ENCODE measurements around the gene PRKAG2. TPM values are rescaled to one million over a fixed set of nuclear protein-coding genes. Genes with fewer than 3 reads are reported as not detected.

Gene PRKAG2
- total RNA-seq, 1 experiment from 2014 or later, result 23.9 TPM

- no peaks in the 10 kb centered on the region for H4K20me1 ChIP-seq (ENCODE audit: low read length)
- no peak overlapping the region for H3K27ac ChIP-seq (ENCODE audit: low read length)
- no peak for TF ChIP-seq CTCF (conservative IDR thresholded peaks at IDR 0.05; ENCODE audit: low read depth, low read length)
- TF ChIP-seq EZH2 (IDR thresholded peaks at IDR 0.05; ENCODE audit: low read length, unreplicated experiment), result no peak
- TF ChIP-seq EZH2phosphoT487 (IDR thresholded peaks at IDR 0.05; ENCODE audit: borderline replicate concordance, low read length), result no peak
- ATAC-seq, result no peak
- H3K4me3 ChIP-seq (ENCODE audit: low read length), result no peak overlapping the region
- no peak overlapping the region for H2AFZ ChIP-seq (ENCODE audit: low read length)
- no peaks in the 10 kb centered on the region for H3K9me3 ChIP-seq (ENCODE audit: low read length)
- H3K79me2 ChIP-seq (ENCODE audit: low read length), result peaks cover 15% of the 10 kb centered on the region
- H3K9me2 ChIP-seq (replicated peaks; ENCODE audit: low read length), result no peaks in the 10 kb centered on the region
- ChIA-PET CTCF (interaction anchor here (0.6 kb wide), 1 partner anchor 46 kb away, joined by 3 read pairs; no protein-coding TSS in a partner anchor), POLR2A (ENCODE audit: unreplicated experiment) (no interaction called here)
- H3K36me3 ChIP-seq (ENCODE audit: low read depth, low read length), result no peaks in the 10 kb centered on the region
- H3K9ac ChIP-seq (ENCODE audit: low read length), result no peak overlapping the region
- DNase-seq, result no peak
- no peak overlapping the region for H3K4me2 ChIP-seq (ENCODE audit: low read length)
- no peaks in the 10 kb centered on the region for H3F3A ChIP-seq (ENCODE audit: low read length, unreplicated experiment)
- no TSS peak for BruUV-seq (replicated peaks)
- H3K27me3 ChIP-seq (ENCODE audit: low read length), result no peaks in the 10 kb centered on the region
- intact Hi-C loops (cut with micrococcal nuclease), result no loop called here
- H3K4me1 ChIP-seq (ENCODE audit: insufficient read depth, low read length), result no peaks in the 10 kb centered on the region
Measured at GRCh38 chr7:151614019-151614418, 262.9 kb downstream of the PRKAG2 start.

- Histone ChIP-seq H4K20me1 (ENCODE audit: low read length) (no peaks in the 10 kb centered on the region), H3K4me2 (ENCODE audit: low read length) (no peak overlapping the region), H3K4me3 (ENCODE audit: low read length) (no peak overlapping the region), H3K9me2 (replicated peaks; ENCODE audit: low read length) (no peaks in the 10 kb centered on the region), H3F3A (ENCODE audit: low read length, unreplicated experiment) (no peaks in the 10 kb centered on the region), H3K27ac (ENCODE audit: low read length) (no peak overlapping the region), H3K9me3 (ENCODE audit: low read length) (no peaks in the 10 kb centered on the region), H3K36me3 (ENCODE audit: low read depth, low read length) (no peaks in the 10 kb centered on the region), H3K9ac (ENCODE audit: low read length) (no peak overlapping the region), H3K27me3 (ENCODE audit: low read length) (no peaks in the 10 kb centered on the region), H3K4me1 (ENCODE audit: insufficient read depth, low read length) (peaks cover 17% of the 10 kb centered on the region), H2AFZ (ENCODE audit: low read length) (no peak overlapping the region), H3K79me2 (ENCODE audit: low read length) (peaks cover 25% of the 10 kb centered on the region)
- intact Hi-C loops (cut with micrococcal nuclease), result no loop called here
- ChIA-PET CTCF (no interaction called here), POLR2A (ENCODE audit: unreplicated experiment) (no interaction called here)
- no peak for ATAC-seq
- no peak for TF ChIP-seq CTCF (conservative IDR thresholded peaks at IDR 0.05; ENCODE audit: low read depth, low read length)
- TF ChIP-seq EZH2phosphoT487 (IDR thresholded peaks at IDR 0.05; ENCODE audit: borderline replicate concordance, low read length), result no peak
- no peak for TF ChIP-seq EZH2 (IDR thresholded peaks at IDR 0.05; ENCODE audit: low read length, unreplicated experiment)
- BruUV-seq (replicated peaks), result no TSS peak
- DNase-seq, result no peak
Measured at GRCh38 chr7:151611878-151612277, 265.0 kb downstream of the PRKAG2 start.

- peaks cover 31% of the 10 kb centered on the region for H3K79me2 ChIP-seq (ENCODE audit: low read length)
- H3K4me1 ChIP-seq (ENCODE audit: insufficient read depth, low read length), result peaks cover 18% of the 10 kb centered on the region
- H3K36me3 ChIP-seq (ENCODE audit: low read depth, low read length), result no peaks in the 10 kb centered on the region
- H3K4me2 ChIP-seq (ENCODE audit: low read length), result no peak overlapping the region
- CTCF ChIA-PET, result no interaction called here
- H3K9me3 ChIP-seq (ENCODE audit: low read length), result no peaks in the 10 kb centered on the region
- H3K4me3 ChIP-seq (ENCODE audit: low read length), result no peak overlapping the region
- no peak overlapping the region for H2AFZ ChIP-seq (ENCODE audit: low read length)
- ATAC-seq (no peak), DNase-seq (no peak)
- no peak for TF ChIP-seq EZH2phosphoT487 (IDR thresholded peaks at IDR 0.05; ENCODE audit: borderline replicate concordance, low read length)
- H3K9ac ChIP-seq (ENCODE audit: low read length), result no peak overlapping the region
- no TSS peak for BruUV-seq (replicated peaks)
- POLR2A ChIA-PET (ENCODE audit: unreplicated experiment), result no interaction called here
- H3K27ac ChIP-seq (ENCODE audit: low read length), result no peak overlapping the region
- H3K9me2 ChIP-seq (replicated peaks; ENCODE audit: low read length), result no peaks in the 10 kb centered on the region
- intact Hi-C loops (cut with micrococcal nuclease), result no loop called here
- H4K20me1 ChIP-seq (ENCODE audit: low read length), result no peaks in the 10 kb centered on the region
- H3K27me3 ChIP-seq (ENCODE audit: low read length), result no peaks in the 10 kb centered on the region
- no peaks in the 10 kb centered on the region for H3F3A ChIP-seq (ENCODE audit: low read length, unreplicated experiment)
Measured at GRCh38 chr7:151611041-151611440, 265.9 kb downstream of the PRKAG2 start.

Data from PC-3 (cell line).